ENCODE measurements around the gene PGAP6.

Gene PGAP6

DNA sequence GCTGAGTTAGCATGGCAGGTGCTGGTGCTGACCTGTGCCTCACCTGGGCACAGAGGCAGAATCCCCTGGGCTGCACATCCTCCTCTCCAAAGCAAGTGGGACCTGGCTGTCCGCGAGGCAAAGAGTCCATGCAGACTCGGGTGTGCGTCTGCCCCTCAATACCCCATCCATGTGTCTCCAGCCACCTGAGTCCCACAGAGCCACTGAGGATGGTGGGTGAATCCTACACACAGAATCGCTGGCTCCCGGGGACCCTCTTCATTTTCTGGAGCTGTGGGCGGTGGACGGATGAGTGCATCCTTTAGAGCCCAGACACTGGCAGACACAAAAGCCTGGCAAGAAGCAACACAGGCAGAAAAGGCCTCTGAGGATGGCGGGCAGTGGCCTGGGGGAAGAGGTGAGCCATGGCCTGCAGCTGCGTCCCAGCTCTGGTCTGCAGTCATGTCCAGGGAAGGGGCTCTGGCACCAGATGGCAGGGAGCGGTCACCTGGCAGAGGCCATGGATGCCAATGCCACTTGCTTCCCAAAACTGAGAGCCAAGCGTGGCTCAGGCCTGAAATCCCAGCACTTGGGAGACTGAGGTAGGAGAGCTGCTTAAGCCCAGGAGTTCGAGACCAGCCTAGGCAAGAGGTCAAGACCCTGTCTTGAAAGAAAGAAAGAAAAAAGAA is 59.2 kb downstream of the PGAP6 start:
- DNase-seq = no peak

GRCh38 chr16:321532-321931 is 60.2 kb downstream of the PGAP6 start:
- DNase-seq = no peak

Data from NK-92 treated with Interleukin-12 subunit alpha and Interleukin-12 subunit beta, amount 100 ng/mL, for 24 hours (cell line).